HS-27A (cell line): ENCODE measurements around the gene FAM131A.
"Not testable (repeated sequence)": the region's sequence is repeated elsewhere in the genome, so short reads cannot be mapped to it uniquely, and the experiment has no call there.

Experiments
- DNase-seq: peaks from one replicate; pipeline ENCODE4 v3.0.0-alpha.2; 2012; ENCODE audit warnings: low read depth, missing footprints

The FAM131A gene

DNA sequence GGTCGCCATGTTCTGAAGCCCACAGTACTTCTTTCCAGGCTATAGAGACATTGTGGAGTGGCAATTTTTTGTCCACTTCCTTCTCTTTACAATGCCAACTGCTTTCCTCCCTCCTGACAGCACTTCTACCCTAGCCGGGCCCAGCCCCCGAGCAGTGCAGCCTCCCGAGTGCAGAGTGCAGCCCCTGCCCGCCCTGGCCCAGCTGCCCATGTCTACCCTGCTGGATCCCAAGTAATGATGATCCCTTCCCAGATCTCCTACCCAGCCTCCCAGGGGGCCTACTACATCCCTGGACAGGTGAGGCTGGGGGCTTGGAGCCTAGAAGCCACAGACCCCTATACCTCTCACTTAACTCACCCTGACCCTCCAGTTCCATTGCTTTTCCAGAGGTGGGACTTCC, 20.2 kb upstream of the FAM131A start:
- no peak for DNase-seq

- peak; percentile 88 for DNase-seq
Observed at GRCh38 chr3:184320104-184320445, 17.3 kb upstream of the FAM131A start.

GRCh38 chr3:184321666-184322065, 15.7 kb upstream of the FAM131A start:
- DNase-seq: no peak

DNA sequence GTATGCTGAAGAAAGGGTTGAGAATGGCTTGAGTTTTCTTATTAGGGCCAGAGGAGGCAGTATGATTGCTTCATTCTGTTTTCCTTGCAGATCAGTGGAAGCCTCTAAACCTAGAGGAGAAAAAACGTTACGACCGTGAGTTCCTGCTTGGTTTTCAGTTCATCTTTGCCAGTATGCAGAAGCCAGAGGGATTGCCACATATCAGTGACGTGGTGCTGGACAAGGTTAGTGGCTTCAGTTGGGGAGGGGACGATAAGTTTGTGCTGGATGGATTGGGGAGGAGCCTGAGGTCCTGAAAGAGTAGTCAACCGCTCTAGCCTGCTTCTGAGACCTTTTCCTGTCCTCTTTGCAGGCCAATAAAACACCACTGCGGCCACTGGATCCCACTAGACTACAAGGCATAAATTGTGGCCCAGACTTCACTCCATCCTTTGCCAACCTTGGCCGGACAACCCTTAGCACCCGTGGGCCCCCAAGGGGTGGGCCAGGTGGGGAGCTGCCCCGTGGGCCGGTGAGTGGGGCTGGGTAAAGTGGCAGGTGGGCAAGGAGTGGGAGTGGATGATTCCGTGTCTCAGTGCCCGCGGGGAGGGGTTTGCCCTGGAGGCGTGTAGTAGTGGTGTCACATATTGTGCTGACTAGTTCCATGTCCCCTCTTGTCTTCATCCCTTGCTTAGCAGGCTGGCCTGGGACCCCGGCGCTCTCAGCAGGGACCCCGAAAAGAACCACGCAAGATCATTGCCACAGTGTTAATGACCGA, 14.5 kb upstream of the FAM131A start:
- no peak for DNase-seq

DNA sequence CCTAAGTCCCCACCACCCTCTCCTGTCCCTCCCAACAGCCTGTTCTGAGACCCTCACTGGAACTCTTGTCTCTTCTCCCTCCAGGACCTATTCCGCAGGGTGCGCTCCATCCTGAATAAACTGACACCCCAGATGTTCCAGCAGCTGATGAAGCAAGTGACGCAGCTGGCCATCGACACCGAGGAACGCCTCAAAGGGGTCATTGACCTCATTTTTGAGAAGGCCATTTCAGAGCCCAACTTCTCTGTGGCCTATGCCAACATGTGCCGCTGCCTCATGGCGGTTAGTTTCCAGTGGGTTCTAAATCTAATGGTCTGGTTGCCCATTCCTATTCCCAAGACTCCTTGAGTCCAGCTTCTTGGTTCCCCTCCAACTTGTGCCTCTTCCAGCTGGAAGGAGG, 13.7 kb upstream of the FAM131A start:
- DNase-seq: no peak

GRCh38 chr3:184325269-184325668, 12.1 kb upstream of the FAM131A start:
- no peak for DNase-seq

- DNase-seq: no peak
Observed at GRCh38 chr3:184325715-184326369, 11.6 kb upstream of the FAM131A start.

DNA sequence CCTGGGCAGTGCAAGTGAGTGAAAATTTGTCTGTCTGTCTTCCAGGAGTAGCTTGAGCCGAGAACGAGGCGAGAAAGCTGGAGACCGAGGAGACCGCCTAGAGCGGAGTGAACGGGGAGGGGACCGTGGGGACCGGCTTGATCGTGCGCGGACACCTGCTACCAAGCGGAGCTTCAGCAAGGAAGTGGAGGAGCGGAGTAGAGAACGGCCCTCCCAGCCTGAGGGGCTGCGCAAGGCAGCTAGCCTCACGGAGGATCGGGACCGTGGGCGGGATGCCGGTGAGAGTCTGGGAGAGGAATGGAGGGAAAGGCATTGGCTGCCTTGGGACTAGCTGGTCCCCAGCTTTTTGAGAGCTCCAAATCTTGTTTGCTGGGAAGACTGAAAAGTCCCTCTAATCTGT, 10.2 kb upstream of the FAM131A start:
- no peak for DNase-seq

- DNase-seq: no peak
Observed at GRCh38 chr3:184328516-184328915, 8.9 kb upstream of the FAM131A start.

DNA sequence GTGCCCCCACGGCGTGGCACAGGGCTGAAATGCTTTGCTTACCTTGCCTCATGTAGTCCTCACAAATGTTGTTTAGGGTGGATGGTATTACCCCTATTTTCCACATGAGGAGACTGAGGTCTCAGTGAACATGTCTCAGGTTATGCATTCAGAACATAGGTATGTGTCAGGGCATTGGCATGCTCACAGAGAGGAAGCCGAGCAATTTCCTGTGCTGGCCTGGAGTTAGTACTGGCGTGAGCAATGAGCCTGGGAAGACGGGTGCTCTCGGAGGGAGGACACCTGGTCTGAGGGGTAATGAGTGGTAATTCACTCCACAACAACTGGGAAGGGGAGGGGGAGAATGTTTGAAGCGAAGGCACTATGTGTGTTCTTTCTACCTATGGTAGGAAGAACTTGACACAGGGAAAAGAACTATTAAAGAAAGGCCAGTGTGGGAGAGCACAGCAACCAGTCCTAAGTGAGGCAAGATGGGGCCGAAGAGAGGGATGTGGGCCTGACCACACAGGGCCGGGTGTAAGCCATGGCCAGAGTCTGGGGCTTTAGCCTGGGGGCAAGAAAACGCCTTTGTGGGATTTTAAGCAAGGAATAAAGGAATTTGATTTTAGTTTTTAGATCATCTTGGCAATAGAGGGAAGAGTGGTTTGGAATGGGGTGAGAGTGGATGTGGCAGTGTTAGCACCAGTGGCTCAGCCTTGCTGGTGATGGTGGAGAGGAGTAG, 4.9 kb upstream of the FAM131A start:
- peak; percentile 30 for DNase-seq

- DNase-seq: no peak
Observed at GRCh38 chr3:184333190-184333589, 4.2 kb upstream of the FAM131A start.

- DNase-seq: no peak
Observed at GRCh38 chr3:184333700-184334099, 3.7 kb upstream of the FAM131A start.

- no peak for DNase-seq
Observed at GRCh38 chr3:184334470-184335158, 2.8 kb upstream of the FAM131A start.

- DNase-seq: no peak
Observed at GRCh38 chr3:184335291-184335660, 2.1 kb upstream of the FAM131A start.

DNA sequence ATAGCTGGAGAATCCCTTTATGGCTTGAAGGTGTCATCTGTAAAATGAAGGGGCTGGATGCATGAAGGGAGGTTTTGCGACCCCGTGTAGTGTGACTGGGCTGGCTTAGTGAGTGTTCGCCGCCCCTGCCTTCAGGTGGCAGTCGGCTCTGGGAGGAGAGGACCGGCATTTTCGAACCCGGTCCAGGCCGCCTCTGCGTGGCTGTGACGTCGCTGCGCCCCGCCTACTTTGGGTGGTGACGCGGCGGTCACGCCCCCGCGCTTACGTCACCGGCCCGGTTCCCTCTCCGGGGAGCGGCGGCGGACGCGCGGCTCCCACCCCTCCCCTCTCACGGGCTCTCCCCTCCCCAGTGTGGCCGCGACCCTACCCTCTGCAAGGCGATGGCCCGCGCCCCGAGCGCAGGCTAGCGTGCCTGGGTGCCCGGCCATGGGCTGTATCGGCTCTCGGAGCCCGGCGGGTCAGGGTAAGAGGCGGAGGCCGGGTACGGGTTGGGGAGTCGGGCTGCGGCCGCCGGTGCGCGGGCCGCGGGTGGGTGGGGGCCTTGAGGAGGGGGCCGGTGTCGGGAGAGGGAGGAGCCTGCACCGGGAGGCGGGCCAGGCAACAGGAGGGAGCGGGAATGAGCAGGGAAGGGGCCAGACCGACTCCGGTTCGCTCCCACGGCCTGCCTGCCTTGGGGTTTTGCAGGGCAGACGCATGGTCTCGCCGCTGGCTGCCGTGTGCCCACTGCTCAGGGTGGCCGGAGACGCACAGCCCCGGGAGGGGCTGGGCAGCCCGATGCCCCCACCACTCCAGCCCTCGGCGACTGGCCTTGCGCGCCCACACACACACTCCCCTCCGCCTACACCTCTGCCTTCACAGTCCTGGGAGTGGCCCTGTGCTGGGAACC, 1.5 kb upstream of the FAM131A start:
- no peak for DNase-seq

- no peak for DNase-seq
Observed at GRCh38 chr3:184336547-184337398, 627 bp upstream of the FAM131A start.

- DNase-seq: no peak
Observed at GRCh38 chr3:184337981-184338380, 581 bp downstream of the FAM131A start.

- no peak for DNase-seq
Observed at GRCh38 chr3:184338511-184338945, 1.1 kb downstream of the FAM131A start.

- no peak for DNase-seq
Observed at GRCh38 chr3:184339001-184339400, 1.6 kb downstream of the FAM131A start.

- DNase-seq: not testable (repeated sequence)
Observed at GRCh38 chr3:184339451-184340135, 2.2 kb downstream of the FAM131A start.
